Cardiac septum (tissue), 1 donor: ENCODE results near the gene GLRX. TPM values are rescaled to one million over a fixed set of nuclear protein-coding genes. Genes with fewer than 3 reads are reported as not detected.

Source experiments
- DNase-seq: peaks from one replicate; pipeline ENCODE4 v3.0.0-alpha.2; 2020; ENCODE audit warnings: low spot score
- intact Hi-C: fragments of 100-400 bp; cut with DNase I; formaldehyde crosslinking; loops from one replicate; pipeline ENCODE4 v1.14.0; 2022
- total RNA-seq: library from RNA; stranded (reverse); fragmentation: NEBNext Ultra II Directional; extraction: Animal tissue kit (Norgen Biotek cat#: 25700); gene quantifications from one replicate; pipeline ENCODE4 v1.2.1, GENCODE V29; 2021
- donor health status: DM: no; HTN: no; CAD: no.

The GLRX gene
- total RNA-seq, 1 donor from 2014 or later, result 119 TPM

DNA sequence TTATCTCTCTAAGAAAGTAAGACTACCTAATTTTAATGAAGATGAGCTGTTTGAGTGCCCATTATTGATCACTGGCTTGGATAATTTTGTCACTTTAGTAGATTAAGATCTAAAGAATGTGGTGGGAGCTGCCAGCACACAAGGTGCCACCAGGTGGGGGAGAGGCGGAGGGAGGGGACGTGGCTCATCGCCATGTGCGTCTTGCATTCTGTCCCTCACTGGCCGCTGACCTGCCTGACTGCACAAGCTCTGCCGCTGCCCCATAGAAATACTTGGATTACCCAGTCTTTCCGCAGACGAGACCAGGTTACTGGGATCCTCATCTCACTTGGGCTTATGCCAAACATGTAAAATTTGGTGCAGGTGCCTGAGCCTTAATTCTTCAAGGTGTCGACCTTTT lies 53.8 kb downstream of the GLRX start:
- DNase-seq, result no peak
- intact Hi-C loops, result no loop called here

DNA sequence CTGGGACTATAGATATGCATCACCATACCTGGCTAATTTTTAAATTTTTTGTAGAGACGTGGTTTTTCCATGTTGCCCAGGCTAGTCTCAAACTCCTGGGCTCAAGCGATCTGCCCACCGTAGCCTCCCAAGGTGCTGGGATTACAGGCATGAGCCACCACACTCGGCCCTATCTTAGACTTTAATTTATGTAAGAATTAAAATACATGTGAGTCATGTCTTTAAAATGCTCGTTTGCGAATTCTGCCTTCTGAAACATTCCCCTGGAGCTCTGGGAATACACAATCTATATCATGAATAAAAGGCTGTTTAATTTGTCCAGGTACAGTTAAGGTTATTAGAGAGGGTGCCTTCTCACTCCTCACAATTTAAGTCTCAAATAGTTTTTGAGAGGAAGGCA lies 58.6 kb downstream of the GLRX start:
- DNase-seq, result no peak
- intact Hi-C loops, result no loop called here

Other genes starting within 250 kb of the GLRX start
- gene GPR150, start 202.6 kb downstream of the GLRX start, total RNA-seq, result not detected
- gene RFESD, start 175.9 kb downstream of the GLRX start, total RNA-seq, result 2.7 TPM
- gene SPATA9, start 139.7 kb downstream of the GLRX start, total RNA-seq, result not detected
- gene RHOBTB3, start 91.4 kb downstream of the GLRX start, total RNA-seq, result 79.0 TPM
- 30.5 TPM for gene ELL2, start 139.1 kb upstream of the GLRX start, total RNA-seq